SK-N-MC (cell line): ENCODE measurements around the gene HNRNPH3.

Experiments
- DNase-seq: peaks from one replicate; pipeline ENCODE4 v3.0.0-alpha.2; 2011; ENCODE audit warnings: low read depth, low spot score
- H3K27ac ChIP-seq: fragments of 200-600 bp; sonication (generic); 2 replicates; pipeline ENCODE4 v1.5.1; 2016; ENCODE audit warnings: mixed run types
- H3K36me3 ChIP-seq: fragments of 200-600 bp; sonication (generic); 2 replicates; pipeline ENCODE4 v1.6.1; 2017; ENCODE audit warnings: antibody characterized with exemption, low read length, mixed read lengths; ENCODE audit not compliant: insufficient read depth
- H3K4me3 ChIP-seq: fragments of 200-600 bp; sonication (generic); 2 replicates; pipeline ENCODE4 v1.5.1; 2016
- H3K9ac ChIP-seq: fragments of 200-600 bp; sonication (generic); 2 replicates; pipeline ENCODE4 v1.8.0; 2017; ENCODE audit warnings: mixed run types, mixed read lengths; ENCODE audit not compliant: insufficient read length
- H3K9me3 ChIP-seq: fragments of 200-600 bp; sonication (generic); 2 replicates; pipeline ENCODE4 v1.6.1; 2017; ENCODE audit warnings: low read depth, mild to moderate bottlenecking, antibody characterized with exemption, low read length, moderate library complexity, mixed read lengths
- EZH2 ChIP-seq: fragments of 200-600 bp; sonication (generic); IDR thresholded peaks from one replicate; pipeline ENCODE4 v1.6.1; 2017; ENCODE audit warnings: antibody characterized with exemption
- FOXP2 ChIP-seq: optimal IDR thresholded peaks from 2 replicates; pipeline ENCODE3; 2011; ENCODE audit warnings: mild to moderate bottlenecking, moderate library complexity; ENCODE audit not compliant: insufficient read depth; ENCODE audit errors: extremely low read length, control extremely low read depth
- POLR2AphosphoS5 ChIP-seq: IDR thresholded peaks from 2 replicates; pipeline ENCODE4 v1.6.1; 2012; ENCODE audit warnings: mild to moderate bottlenecking, low read depth, low read length, borderline replicate concordance

The HNRNPH3 gene

GRCh38 chr10:68327889-68328786, 3.7 kb upstream of the HNRNPH3 start:
- Histone ChIP-seq H3K27ac (peak overlapping the region; percentile 97), H3K9me3 (no peaks in the 10 kb centered on the region), H3K36me3 (no peaks in the 10 kb centered on the region), H3K4me3 (peak overlapping the region; percentile 73), H3K9ac (peak overlapping the region; percentile 57)
- TF ChIP-seq FOXP2 (no peak), EZH2 (no peak), POLR2AphosphoS5 (no peak)
- DNase-seq: no peak

- Histone ChIP-seq H3K9me3 (no peaks in the 10 kb centered on the region), H3K9ac (no peak overlapping the region), H3K36me3 (peaks cover 13% of the 10 kb centered on the region; the same call in 1 of the 2 replicates), H3K4me3 (no peak overlapping the region), H3K27ac (peak overlapping the region; percentile 97)
- no peak for DNase-seq
- no peak for TF ChIP-seq POLR2AphosphoS5
- no peak for TF ChIP-seq EZH2
- no peak for TF ChIP-seq FOXP2
Observed at GRCh38 chr10:68329506-68329861, 2.4 kb upstream of the HNRNPH3 start.

DNA sequence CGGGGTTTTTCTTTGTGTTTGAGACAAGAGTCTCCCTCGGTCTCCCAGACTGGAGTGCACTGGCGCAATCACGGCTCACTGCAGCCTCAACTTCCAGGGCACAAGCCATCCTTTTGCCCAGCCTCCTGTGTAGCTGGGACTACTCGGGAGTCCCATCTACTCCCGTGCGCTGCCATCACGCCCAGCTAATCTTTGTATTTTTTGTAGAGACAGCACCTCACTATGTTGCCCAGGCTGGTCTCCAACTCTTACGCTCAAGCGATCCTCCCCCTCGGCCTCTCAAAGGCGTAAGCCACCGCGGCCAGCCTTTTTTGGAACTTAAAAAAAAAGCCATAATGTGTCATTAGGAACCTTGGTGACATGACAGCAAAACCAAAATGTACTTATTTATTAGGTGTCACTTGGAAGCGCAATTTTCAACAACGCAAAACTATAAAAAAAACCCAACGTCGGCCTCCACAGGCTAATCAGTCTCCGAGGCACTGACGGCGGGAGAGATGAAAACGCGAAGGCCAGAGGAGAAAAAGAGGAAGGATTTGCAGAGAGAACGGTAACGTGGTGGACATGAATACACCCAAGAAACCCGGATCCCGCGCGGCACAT, 911 bp upstream of the HNRNPH3 start:
- no peak for DNase-seq
- Histone ChIP-seq H3K27ac (peak overlapping the region; percentile 91), H3K9ac (peak overlapping the region; percentile 72), H3K4me3 (peak overlapping the region; percentile 80), H3K36me3 (peaks cover 15% of the 10 kb centered on the region; the same call in 1 of the 2 replicates), H3K9me3 (no peaks in the 10 kb centered on the region)
- TF ChIP-seq POLR2AphosphoS5 (no peak), FOXP2 (no peak), EZH2 (no peak)

GRCh38 chr10:68332259-68333057, 594 bp downstream of the HNRNPH3 start, which contains the start of gene PBLD:
Gene PBLD (minus strand): TSS chr10:68332928. CDS start chr10:68306844, 26,084 bp downstream.
- H3K9ac ChIP-seq: peak within 1 kb of the TSS; percentile 98
- no peaks in the 10 kb centered on the region for H3K9me3 ChIP-seq
- H3K4me3 ChIP-seq: peak within 1 kb of the TSS; percentile 80
- TF ChIP-seq POLR2AphosphoS5 (peak; percentile 22; the same call in 1 of the 2 replicates), FOXP2 (no peak)
- peaks cover 22% of the 10 kb centered on the region for H3K36me3 ChIP-seq
- H3K27ac ChIP-seq: peak within 1 kb of the TSS; percentile 95
- DNase-seq: no peak

GRCh38 chr10:68333058-68333395, 1.2 kb downstream of the HNRNPH3 start:
- DNase-seq: no peak
- TF ChIP-seq POLR2AphosphoS5 (no peak), EZH2 (no peak), FOXP2 (no peak)
- Histone ChIP-seq H3K27ac (peak overlapping the region; percentile 95), H3K9ac (peak overlapping the region; percentile 98), H3K9me3 (no peaks in the 10 kb centered on the region), H3K4me3 (peak overlapping the region; percentile 80), H3K36me3 (peaks cover 28% of the 10 kb centered on the region)

- peak overlapping the region; percentile 80 for H3K4me3 ChIP-seq
Observed at GRCh38 chr10:68333440-68334431, 1.9 kb downstream of the HNRNPH3 start.

More at GRCh38 chr10:68333440-68334431, 1.9 kb downstream of the HNRNPH3 start:
- TF ChIP-seq POLR2AphosphoS5 (no peak), FOXP2 (no peak), EZH2 (no peak)
- no peak for DNase-seq
- Histone ChIP-seq H3K27ac (peak overlapping the region; percentile 95), H3K9ac (peak overlapping the region; percentile 98), H3K36me3 (peaks cover 35% of the 10 kb centered on the region), H3K9me3 (no peaks in the 10 kb centered on the region)
